NCI-H1694 treated with DMSO at 0.1 percent for 48 hours (cell line): ENCODE data around the gene MANEA.

Experiments used
- DNase-seq: peaks from one replicate; lab custom pipeline; 2025; lab: John Stamatoyannopoulos, UW

The MANEA gene

GRCh38 chr6:95587989-95588388, 10.7 kb downstream of the MANEA start:
- DNase-seq = no peak

GRCh38 chr6:95589067-95589466, 11.7 kb downstream of the MANEA start:
- DNase-seq = no peak

- no peak for DNase-seq
Measured at GRCh38 chr6:95589826-95590570, 12.7 kb downstream of the MANEA start.

GRCh38 chr6:95593025-95593424, 15.7 kb downstream of the MANEA start:
- DNase-seq = no peak

- no peak for DNase-seq
Measured at GRCh38 chr6:95596021-95596420, 18.7 kb downstream of the MANEA start.

GRCh38 chr6:95599706-95600105, 22.4 kb downstream of the MANEA start:
- no peak for DNase-seq

GRCh38 chr6:95601133-95601532, 23.8 kb downstream of the MANEA start:
- DNase-seq = no peak

GRCh38 chr6:95614094-95614493, 36.8 kb downstream of the MANEA start:
- no peak for DNase-seq

- no peak for DNase-seq
Measured at GRCh38 chr6:95629551-95629950, 52.2 kb downstream of the MANEA start.

GRCh38 chr6:95636552-95637431, 59.5 kb downstream of the MANEA start:
- no peak for DNase-seq

GRCh38 chr6:95648636-95649035, 71.3 kb downstream of the MANEA start:
- no peak for DNase-seq

GRCh38 chr6:95649451-95649850, 72.1 kb downstream of the MANEA start:
- no peak for DNase-seq

GRCh38 chr6:95654176-95654575, 76.8 kb downstream of the MANEA start:
- DNase-seq = no peak

GRCh38 chr6:95658886-95659285, 81.6 kb downstream of the MANEA start:
- DNase-seq = peak; percentile 4
